CD14-positive monocyte (primary cell): ENCODE data around the gene SPAG16. TPM values are rescaled to one million over a fixed set of nuclear protein-coding genes. Genes with fewer than 3 reads are reported as not detected.

Experiments used
- DNase-seq, 3 donors: peaks; one replicate each; pipeline ENCODE4 v3.0.0-alpha.2; 2011 to 2022
- H2AFZ ChIP-seq: 2 replicates; pipeline ENCODE4 v1.6.0; 2012; ENCODE audit warnings: mild to moderate bottlenecking, low read depth, low read length, inconsistent platforms; ENCODE audit not compliant: insufficient read depth, poor library complexity, severe bottlenecking
- H3K27ac ChIP-seq, 2 donors: 1 replicate in 1 of 2; 2 replicates in 1 of 2; pipeline ENCODE4 v1.5.1; 2012 to 2013; ENCODE audit warnings: low read length in 2 of 2, control low read depth in 1 of 2, inconsistent platforms in 1 of 2, low read depth in 1 of 2, mild to moderate bottlenecking in 1 of 2
- H3K27me3 ChIP-seq, 2 donors: one replicate each; pipeline versions ENCODE4 v1.6.0 to v1.6.1; 2011 to 2013; ENCODE audit warnings: low read length in 2 of 2; ENCODE audit not compliant: control insufficient read depth in 2 of 2, insufficient read depth in 2 of 2
- H3K36me3 ChIP-seq, 2 donors: replicated peaks in 1 of 2; 1 replicate in 1 of 2; 2 replicates in 1 of 2; pipeline versions ENCODE4 v1.5.1 to v1.6.1; 2012 to 2013; ENCODE audit warnings: low read length in 2 of 2, control low read depth in 1 of 2, inconsistent platforms in 1 of 2, mild to moderate bottlenecking in 1 of 2; ENCODE audit not compliant: insufficient read depth in 2 of 2, control insufficient read depth in 1 of 2
- H3K4me1 ChIP-seq, 2 donors: 1 replicate in 1 of 2; 2 replicates in 1 of 2; pipeline versions ENCODE4 v1.5.1 to v1.6.1; 2012 to 2013; ENCODE audit warnings: low read length in 2 of 2, control low read depth in 1 of 2, inconsistent platforms in 1 of 2, mild to moderate bottlenecking in 1 of 2, moderate library complexity in 1 of 2; ENCODE audit not compliant: insufficient read depth in 2 of 2, control insufficient read depth in 1 of 2
- H3K4me2 ChIP-seq: replicated peaks from 2 replicates; pipeline ENCODE3; 2012; ENCODE audit warnings: low read length, moderate library complexity, mild to moderate bottlenecking; ENCODE audit not compliant: poor library complexity, severe bottlenecking; ENCODE audit errors: extremely low read depth
- H3K4me3 ChIP-seq, 3 experiments: fragments of 200-600 bp in 1 of 3; sonication (generic) in 1 of 3; replicated peaks in 1 of 3; 1 replicate in 2 of 3; 2 replicates in 1 of 3; pipeline ENCODE4 v1.5.1; 2011 to 2013; ENCODE audit warnings: low read length in 3 of 3, mild to moderate bottlenecking in 3 of 3, control low read depth in 2 of 3, low read depth in 2 of 3, inconsistent platforms in 1 of 3, moderate library complexity in 1 of 3
- H3K79me2 ChIP-seq: 2 replicates; pipeline ENCODE4 v1.6.0; 2012; ENCODE audit warnings: mild to moderate bottlenecking, control low read depth, inconsistent platforms, low read length, moderate library complexity; ENCODE audit not compliant: insufficient read depth
- H3K9ac ChIP-seq: 2 replicates; pipeline ENCODE4 v1.6.0; 2017; ENCODE audit warnings: low read length, mild to moderate bottlenecking; ENCODE audit not compliant: insufficient read depth, poor library complexity, severe bottlenecking
- H3K9me3 ChIP-seq, 2 donors: replicated peaks in 1 of 2; 1 replicate in 1 of 2; 2 replicates in 1 of 2; pipeline versions ENCODE4 v1.5.1 to v1.6.1; 2012 to 2013; ENCODE audit warnings: low read length in 2 of 2, control low read depth in 1 of 2; ENCODE audit not compliant: control insufficient read depth in 1 of 2, insufficient read depth in 1 of 2
- H4K20me1 ChIP-seq: 2 replicates; pipeline ENCODE4 v1.6.0; 2012; ENCODE audit warnings: mild to moderate bottlenecking, low read length, control low read depth, moderate library complexity; ENCODE audit not compliant: insufficient read depth
- H3K27ac Mint-ChIP-seq, 7 donors: one replicate each; pipeline ENCODE4 v1.8.0; 2020; ENCODE audit warnings: mild to moderate bottlenecking in 7 of 7, mixed read lengths in 7 of 7, moderate library complexity in 6 of 7, inconsistent platforms in 2 of 7
- H3K27me3 Mint-ChIP-seq, 3 donors: one replicate each; pipeline ENCODE4 v1.8.0; 2021 to 2022; ENCODE audit warnings: low read depth in 3 of 3, mild to moderate bottlenecking in 3 of 3, mixed read lengths in 3 of 3, moderate library complexity in 3 of 3, inconsistent platforms in 1 of 3
- H3K36me3 Mint-ChIP-seq, 2 donors: one replicate each; pipeline ENCODE4 v1.8.0; 2020; ENCODE audit warnings: mixed read lengths in 2 of 2, inconsistent platforms in 1 of 2, mild to moderate bottlenecking in 1 of 2
- H3K4me1 Mint-ChIP-seq: one replicate; pipeline ENCODE4 v1.8.0; 2020; ENCODE audit warnings: mild to moderate bottlenecking, mixed read lengths
- H3K4me3 Mint-ChIP-seq, 2 donors: one replicate each; pipeline ENCODE4 v1.8.0; 2020; ENCODE audit warnings: mild to moderate bottlenecking in 2 of 2, mixed read lengths in 2 of 2, moderate library complexity in 1 of 2
- H3K9me3 Mint-ChIP-seq, 7 donors: one replicate each; pipeline ENCODE4 v1.8.0; 2020 to 2022; ENCODE audit warnings: mixed read lengths in 7 of 7, mild to moderate bottlenecking in 6 of 7, moderate library complexity in 6 of 7, inconsistent platforms in 2 of 7
- WGBS: methylation state at CpG from one replicate; pipeline ENCODE4 v1.1.5; 2013; ENCODE audit warnings: missing lambda C conversion rate; ENCODE audit not compliant: insufficient coverage; 5-methylcytosine and 5-hydroxymethylcytosine counted together
- intact Hi-C, 2 donors: fragments of 100-400 bp; cut with micrococcal nuclease; formaldehyde crosslinking; loops; one replicate each; pipeline versions ENCODE4 v1.15.0 to v1.15.1; 2023
- polyA plus RNA-seq, 3 donors: library from polyadenylated mRNA; depleted of rRNA in 1 of 3; unstranded in 2 of 3; stranded (reverse) in 1 of 3; fragments of 300-500 nt in 2 of 3; fragments of >200 nt in 1 of 3; fragmentation: Illumina TruSeq in 2 of 3; gene quantifications; 1 replicate in 2 of 3; 2 replicates in 1 of 3; pipeline ENCODE4 v1.2.3, GENCODE V29; 2012 to 2021
- TF ChIP-seq, protein P1 (sequence below): fragments of 200-600 bp; IDR thresholded peaks from one replicate; pipeline ENCODE4 v1.8.0; 2022; ENCODE audit warnings: antibody characterized with exemption, mild to moderate bottlenecking

The SPAG16 gene
- polyA plus RNA-seq, 3 donors, result 0.12 to 0.30 TPM; not detected in 1

DNA sequence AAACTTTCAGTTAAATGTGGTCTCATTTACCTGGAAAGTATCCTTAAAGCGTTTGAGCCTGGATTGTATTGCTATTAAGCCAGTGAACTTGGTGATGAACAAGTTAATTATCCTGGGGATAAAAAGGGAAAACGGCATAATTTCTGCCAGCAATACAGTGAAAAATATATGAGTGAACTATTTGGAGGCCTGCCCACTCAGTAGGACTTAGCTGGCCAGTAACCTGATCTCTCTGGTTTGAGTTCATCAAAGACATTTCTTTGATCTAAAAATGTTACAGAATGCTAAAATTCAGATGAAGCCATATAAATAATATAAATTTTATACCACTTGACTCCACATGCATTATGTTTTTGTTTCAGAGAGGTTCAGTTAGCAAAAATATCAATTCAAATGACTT, 885.5 kb downstream of the SPAG16 start:
- H3K4me3 ChIP-seq, result no peak overlapping the region
- Mint-ChIP-seq H3K4me3 (no peak overlapping the region), H3K27me3 (no peaks in the 10 kb centered on the region), H3K36me3 (no peaks in the 10 kb centered on the region), H3K9me3 (peaks cover 0 to 3% (median 0%) of the 10 kb centered on the region in 7 donors), H3K4me1 (no peaks in the 10 kb centered on the region), H3K27ac (no peak overlapping the region)
- TF ChIP-seq, protein P1, sequence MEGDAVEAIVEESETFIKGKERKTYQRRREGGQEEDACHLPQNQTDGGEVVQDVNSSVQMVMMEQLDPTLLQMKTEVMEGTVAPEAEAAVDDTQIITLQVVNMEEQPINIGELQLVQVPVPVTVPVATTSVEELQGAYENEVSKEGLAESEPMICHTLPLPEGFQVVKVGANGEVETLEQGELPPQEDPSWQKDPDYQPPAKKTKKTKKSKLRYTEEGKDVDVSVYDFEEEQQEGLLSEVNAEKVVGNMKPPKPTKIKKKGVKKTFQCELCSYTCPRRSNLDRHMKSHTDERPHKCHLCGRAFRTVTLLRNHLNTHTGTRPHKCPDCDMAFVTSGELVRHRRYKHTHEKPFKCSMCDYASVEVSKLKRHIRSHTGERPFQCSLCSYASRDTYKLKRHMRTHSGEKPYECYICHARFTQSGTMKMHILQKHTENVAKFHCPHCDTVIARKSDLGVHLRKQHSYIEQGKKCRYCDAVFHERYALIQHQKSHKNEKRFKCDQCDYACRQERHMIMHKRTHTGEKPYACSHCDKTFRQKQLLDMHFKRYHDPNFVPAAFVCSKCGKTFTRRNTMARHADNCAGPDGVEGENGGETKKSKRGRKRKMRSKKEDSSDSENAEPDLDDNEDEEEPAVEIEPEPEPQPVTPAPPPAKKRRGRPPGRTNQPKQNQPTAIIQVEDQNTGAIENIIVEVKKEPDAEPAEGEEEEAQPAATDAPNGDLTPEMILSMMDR, result no peak
- intact Hi-C loops, result no loop called here
- DNase-seq, result no peak
- H3K27me3 ChIP-seq, result no peaks in the 10 kb centered on the region
- H4K20me1 ChIP-seq, result no peaks in the 10 kb centered on the region
- no peak overlapping the region for H3K9ac ChIP-seq
- 88% methylated on average over 1 of the region's 2 CpGs for WGBS
- no peak overlapping the region for H3K27ac ChIP-seq
- no peaks in the 10 kb centered on the region for H3K79me2 ChIP-seq
- no peaks in the 10 kb centered on the region for H3K4me1 ChIP-seq
- no peaks in the 10 kb centered on the region for H3K36me3 ChIP-seq
- H3K9me3 ChIP-seq, result no peaks in the 10 kb centered on the region
- no peak overlapping the region for H2AFZ ChIP-seq
- no peak overlapping the region for H3K4me2 ChIP-seq

DNA sequence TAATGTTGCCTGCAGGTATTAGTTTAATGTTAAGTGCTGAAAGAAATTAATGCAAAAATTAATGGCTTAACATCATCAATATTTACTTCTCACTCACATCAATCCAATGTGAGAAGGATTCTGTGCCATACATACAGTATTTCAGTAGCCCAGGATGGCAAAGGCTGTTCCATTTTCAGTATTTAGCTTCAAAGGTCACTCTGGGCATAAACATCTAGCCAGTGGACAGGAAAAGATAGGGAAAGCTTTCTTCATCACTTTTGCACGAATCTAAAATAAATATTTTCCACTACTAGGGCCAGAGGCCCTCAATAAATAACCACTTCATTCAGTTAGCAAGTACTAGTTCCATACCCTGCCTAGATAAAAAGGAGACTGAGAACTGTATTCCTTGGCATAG, 890.3 kb downstream of the SPAG16 start:
- Histone ChIP-seq H3K4me1 (no peaks in the 10 kb centered on the region), H3K4me2 (no peak overlapping the region), H2AFZ (no peak overlapping the region), H4K20me1 (no peaks in the 10 kb centered on the region), H3K9ac (no peak overlapping the region), H3K27ac (no peak overlapping the region), H3K27me3 (no peaks in the 10 kb centered on the region), H3K9me3 (no peaks in the 10 kb centered on the region), H3K79me2 (no peaks in the 10 kb centered on the region), H3K4me3 (no peak overlapping the region), H3K36me3 (no peaks in the 10 kb centered on the region)
- no peak for DNase-seq
- TF ChIP-seq, protein P1, result no peak
- Mint-ChIP-seq H3K4me3 (no peak overlapping the region), H3K9me3 (no peaks in the 10 kb centered on the region), H3K4me1 (no peaks in the 10 kb centered on the region), H3K36me3 (no peaks in the 10 kb centered on the region), H3K27ac (no peak overlapping the region), H3K27me3 (no peaks in the 10 kb centered on the region)
- no CpG with 5 or more reads among the region's 1 CpG for WGBS
- intact Hi-C loops, result no loop called here
